Measurements from ENCODE around the gene KDR.

The KDR gene

GRCh38 chr4:55038176-55038890, 87.1 kb downstream of the KDR start:
- no peak for DNase-seq (ENCODE audit: low read depth, low spot score)

DNA sequence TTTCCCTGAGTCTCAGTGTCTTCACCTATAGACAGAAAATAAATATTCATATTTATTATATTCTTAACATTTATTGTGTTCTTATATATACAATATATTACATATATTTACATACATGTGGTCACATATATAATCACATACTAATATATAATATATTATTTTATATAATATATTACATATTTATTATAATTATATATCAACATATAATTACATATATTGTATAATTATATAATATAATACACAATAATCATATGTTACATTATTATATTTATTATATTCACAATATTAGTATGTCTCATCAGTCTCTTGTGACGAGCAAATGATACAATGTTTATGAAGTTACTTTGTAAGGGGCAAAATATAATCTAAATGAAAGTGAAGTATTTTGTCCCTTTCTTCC, 87.7 kb downstream of the KDR start:
- no peak overlapping the region for H3K4me3 ChIP-seq (ENCODE audit: low read length)
- no peak for DNase-seq (ENCODE audit: low read depth, low spot score)

More at GRCh38 chr4:55038176-55038890, 87.1 kb downstream of the KDR start:
- no peak overlapping the region for H3K4me3 ChIP-seq (ENCODE audit: low read length)

DNA sequence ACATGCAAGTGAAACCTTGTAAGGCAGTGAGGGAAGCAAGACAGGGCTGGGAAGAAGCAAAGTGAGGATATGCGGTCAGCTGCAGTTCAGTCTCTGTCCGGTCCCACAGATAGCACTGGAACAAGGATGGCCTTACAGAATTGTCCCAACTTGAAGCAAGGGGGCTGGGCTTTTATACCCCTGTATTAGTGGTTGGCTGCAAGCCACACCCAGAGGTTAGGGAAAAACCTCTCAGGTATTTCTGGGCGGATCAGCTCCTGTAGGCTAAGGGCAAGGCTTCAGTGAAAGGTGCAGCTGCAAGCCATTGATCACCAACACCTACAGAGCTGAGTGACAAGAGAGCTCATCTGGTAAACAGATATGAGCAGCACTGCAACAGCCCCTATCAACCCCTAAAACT, 89.0 kb downstream of the KDR start:
- DNase-seq (ENCODE audit: low read depth, low spot score): no peak
- no peak overlapping the region for H3K4me3 ChIP-seq (ENCODE audit: low read length)

DNA sequence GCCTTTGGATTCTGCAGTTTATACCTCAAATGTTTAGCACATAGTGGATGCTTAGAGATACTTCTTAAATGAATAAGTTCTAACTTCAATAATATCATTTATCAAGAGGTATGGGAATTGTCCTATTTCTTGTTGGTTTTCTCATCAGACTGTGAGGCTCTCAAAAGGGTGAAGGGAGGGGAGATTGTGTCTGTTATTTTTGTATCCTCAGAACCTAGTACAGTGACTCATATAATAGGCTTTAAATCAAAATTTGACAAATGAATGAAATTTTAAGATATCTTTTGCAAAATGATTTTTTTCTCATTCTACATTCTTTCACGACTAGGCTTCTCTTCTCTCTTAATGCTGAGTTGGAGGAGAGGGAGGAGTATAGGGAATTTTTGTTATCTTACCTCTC, 89.5 kb downstream of the KDR start:
- DNase-seq (ENCODE audit: low read depth, low spot score): no peak
- no peak overlapping the region for H3K4me3 ChIP-seq (ENCODE audit: low read length)

DNA sequence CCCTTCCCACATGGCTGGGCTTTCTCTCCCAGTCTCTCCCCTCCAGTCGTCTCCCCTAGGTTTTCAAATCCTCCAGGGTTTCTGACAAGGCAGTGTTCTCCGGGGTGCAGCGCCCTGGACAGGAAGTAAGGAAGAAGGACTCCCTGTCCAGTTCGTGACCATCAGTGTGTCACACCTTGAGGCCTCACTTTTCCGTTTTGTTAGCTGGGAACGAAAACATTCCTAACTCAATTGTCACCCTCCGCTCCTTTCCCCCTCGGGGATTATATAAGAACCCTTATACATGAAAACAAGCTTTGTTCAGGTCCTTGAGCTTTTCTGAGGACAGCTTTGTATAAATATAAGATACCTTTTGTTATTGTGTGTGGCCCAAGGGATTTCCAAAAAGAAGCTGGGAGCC, 92.1 kb downstream of the KDR start:
- no peak overlapping the region for H3K4me3 ChIP-seq (ENCODE audit: low read length)
- DNase-seq (ENCODE audit: low read depth, low spot score): no peak

DNA sequence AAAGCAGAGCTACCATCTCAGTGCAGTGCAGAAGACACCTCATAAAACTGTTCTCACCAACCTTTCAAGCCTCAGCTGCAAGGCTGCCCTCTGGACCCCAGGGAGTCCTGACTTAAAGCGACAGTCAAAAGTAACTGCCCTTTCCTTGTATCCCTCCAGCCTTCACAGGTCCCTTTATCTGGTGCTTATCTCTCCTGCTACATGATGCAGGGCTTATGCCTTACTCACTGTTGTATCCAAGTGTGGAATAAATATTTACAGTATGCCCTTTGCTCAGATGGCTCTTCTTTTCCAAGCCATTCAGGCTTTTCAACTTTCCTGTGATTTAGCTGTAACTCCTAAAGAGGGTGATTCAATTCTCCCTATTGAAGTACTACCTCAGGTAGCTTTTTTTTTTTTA, 92.6 kb downstream of the KDR start:
- DNase-seq (ENCODE audit: low read depth, low spot score): no peak
- no peak overlapping the region for H3K4me3 ChIP-seq (ENCODE audit: low read length)

- no peak for DNase-seq (ENCODE audit: low read depth, low spot score)
- no peak overlapping the region for H3K4me3 ChIP-seq (ENCODE audit: low read length)
Measured at GRCh38 chr4:55032179-55032578, 93.2 kb downstream of the KDR start.

- no peak for DNase-seq (ENCODE audit: low read depth, low spot score)
- no peak overlapping the region for H3K4me3 ChIP-seq (ENCODE audit: low read length)
Measured at GRCh38 chr4:55031158-55031557, 94.2 kb downstream of the KDR start.

GRCh38 chr4:55030589-55030988, 94.8 kb downstream of the KDR start:
- H3K4me3 ChIP-seq (ENCODE audit: low read length): no peak overlapping the region
- DNase-seq (ENCODE audit: low read depth, low spot score): no peak

GRCh38 chr4:55029821-55030503, 95.4 kb downstream of the KDR start:
- DNase-seq (ENCODE audit: low read depth, low spot score): no peak
- H3K4me3 ChIP-seq (ENCODE audit: low read length): no peak overlapping the region

DNA sequence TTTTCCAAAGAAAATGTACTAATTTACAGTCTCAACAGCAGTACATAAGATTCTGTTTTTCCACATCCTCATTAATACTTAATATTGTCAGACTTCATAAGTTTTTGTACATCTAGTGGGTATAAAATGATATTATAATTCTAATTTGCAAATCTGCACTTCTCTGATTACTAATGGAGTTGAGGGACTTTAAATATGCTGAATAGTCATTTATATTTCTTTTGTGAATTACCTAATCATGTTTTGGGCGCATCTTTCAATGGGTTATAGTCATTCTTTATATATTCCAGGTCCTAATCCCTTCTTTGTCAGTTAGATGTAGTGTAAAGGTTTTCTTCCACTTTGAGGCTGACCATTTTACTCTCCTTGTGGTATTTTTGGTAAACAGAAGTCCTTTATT, 96.1 kb downstream of the KDR start:
- DNase-seq (ENCODE audit: low read depth, low spot score): no peak
- no peak overlapping the region for H3K4me3 ChIP-seq (ENCODE audit: low read length)
